NCI-H1105 treated with DMSO at 0.1 percent for 48 hours (cell line): ENCODE results near the gene HELZ.
"Not testable (repeated sequence)": the region's sequence is repeated elsewhere in the genome, so short reads cannot be mapped to it uniquely, and the experiment has no call there.

Experiments used
- DNase-seq: peaks from one replicate; lab custom pipeline; 2025; lab: John Stamatoyannopoulos, UW

The HELZ gene

GRCh38 chr17:67050066-67050465 is 194.9 kb downstream of the HELZ start:
- no peak for DNase-seq

GRCh38 chr17:67049025-67049739 is 195.8 kb downstream of the HELZ start:
- DNase-seq, result no peak

- DNase-seq, result no peak
Measured at GRCh38 chr17:67047382-67047781, 197.6 kb downstream of the HELZ start.

- no peak for DNase-seq
Measured at GRCh38 chr17:67046398-67046797, 198.6 kb downstream of the HELZ start.

- no peak for DNase-seq
Measured at GRCh38 chr17:67044940-67045339, 200.1 kb downstream of the HELZ start.

- DNase-seq, result no peak
Measured at GRCh38 chr17:67044016-67044772, 200.8 kb downstream of the HELZ start, which contains the start of gene CACNG1. Gene CACNG1 (plus strand): TSS chr17:67044554. CDS start chr17:67044661, 107 bp downstream.

- no peak for DNase-seq
Measured at GRCh38 chr17:67043283-67043682, 201.7 kb downstream of the HELZ start.

- no peak for DNase-seq
Measured at GRCh38 chr17:67041941-67042899, 202.8 kb downstream of the HELZ start.

- no peak for DNase-seq
Measured at GRCh38 chr17:67041531-67041930, 203.5 kb downstream of the HELZ start.

GRCh38 chr17:67041119-67041518 is 203.9 kb downstream of the HELZ start:
- DNase-seq, result not testable (repeated sequence)

GRCh38 chr17:67040652-67041051 is 204.3 kb downstream of the HELZ start:
- DNase-seq, result no peak

- DNase-seq, result no peak
Measured at GRCh38 chr17:67038861-67039365, 206.1 kb downstream of the HELZ start.

- DNase-seq, result no peak
Measured at GRCh38 chr17:67035131-67036083, 209.6 kb downstream of the HELZ start.

- DNase-seq, result no peak
Measured at GRCh38 chr17:67033613-67034012, 211.4 kb downstream of the HELZ start.

- no peak for DNase-seq
Measured at GRCh38 chr17:67032985-67033384, 212.0 kb downstream of the HELZ start.

- DNase-seq, result no peak
Measured at GRCh38 chr17:67032382-67032781, 212.6 kb downstream of the HELZ start.

- DNase-seq, result no peak
Measured at GRCh38 chr17:67030641-67031040, 214.4 kb downstream of the HELZ start.

- DNase-seq, result no peak
Measured at GRCh38 chr17:67027031-67027628, 217.9 kb downstream of the HELZ start.

GRCh38 chr17:67026341-67026740 is 218.7 kb downstream of the HELZ start:
- DNase-seq, result no peak

GRCh38 chr17:67025216-67025792 is 219.7 kb downstream of the HELZ start:
- DNase-seq, result no peak
